GM12891 (cell line): ENCODE measurements around the gene TCEANC2.

Experiments used
- DNase-seq: peaks from one replicate; pipeline ENCODE4 v3.0.0; 2011; ENCODE audit warnings: low spot score; ENCODE audit not compliant: insufficient read length
- FAIRE-seq: peaks from 2 replicates; lab custom pipeline; 2011; peaks lifted over from hg19 to GRCh38; lab: Jason Lieb, UNC
- PAX5 ChIP-seq: IDR thresholded peaks from 2 replicates; pipeline ENCODE4 v1.6.1; 2011; ENCODE audit warnings: low read length, moderate library complexity, mild to moderate bottlenecking; ENCODE audit not compliant: insufficient read depth, severe bottlenecking
- POLR2A ChIP-seq: IDR thresholded peaks from 2 replicates; pipeline ENCODE4 v1.6.1; 2011; ENCODE audit warnings: low read depth, low read length, control low read depth
- POLR2AphosphoS5 ChIP-seq: IDR thresholded peaks from 2 replicates; pipeline ENCODE4 v1.6.1; 2011; ENCODE audit warnings: low read depth, low read length, control low read depth
- POU2F2 ChIP-seq: IDR thresholded peaks from 2 replicates; pipeline ENCODE4 v1.6.1; 2011; ENCODE audit warnings: low read depth, mild to moderate bottlenecking, control low read depth, low read length, moderate library complexity
- SPI1 ChIP-seq: IDR thresholded peaks from 2 replicates; pipeline ENCODE4 v1.6.1; 2011; ENCODE audit warnings: low read depth, low read length, control low read depth
- TAF1 ChIP-seq: IDR thresholded peaks from 2 replicates; pipeline ENCODE4 v1.6.1; 2011; ENCODE audit warnings: low read depth, low read length, control low read depth

The TCEANC2 gene

GRCh38 chr1:54111624-54112023, 58.2 kb downstream of the TCEANC2 start:
- no peak for FAIRE-seq
- TF ChIP-seq POLR2A: no peak
- TF ChIP-seq POU2F2: no peak
- no peak for TF ChIP-seq PAX5
- no peak for TF ChIP-seq SPI1
- no peak for TF ChIP-seq TAF1
- TF ChIP-seq POLR2AphosphoS5: no peak
- DNase-seq: no peak

DNA sequence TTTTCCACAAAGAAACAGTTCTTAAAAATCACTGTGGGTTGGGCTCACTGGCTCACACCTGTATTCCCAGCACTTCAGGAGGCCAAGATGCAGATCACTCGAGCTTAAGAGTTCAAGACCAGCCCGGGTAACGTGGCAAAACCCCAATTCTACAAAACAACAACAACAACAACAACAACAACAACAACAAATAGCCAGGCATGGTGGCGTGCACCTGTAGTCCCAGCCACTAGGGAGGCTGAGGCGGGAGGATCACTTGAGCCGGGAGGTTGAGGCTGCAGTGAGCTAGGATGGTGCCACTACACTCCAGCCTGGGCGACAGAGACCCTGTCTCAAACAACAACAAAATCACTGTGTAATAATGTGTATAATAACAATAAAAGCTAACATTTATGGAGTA, 58.6 kb downstream of the TCEANC2 start:
- FAIRE-seq (no peak), DNase-seq (no peak)
- TF ChIP-seq PAX5 (no peak), TAF1 (no peak), POLR2AphosphoS5 (no peak)

- FAIRE-seq (no peak), DNase-seq (no peak)
- TF ChIP-seq POU2F2: no peak
- TF ChIP-seq SPI1: no peak
- TF ChIP-seq TAF1: no peak
- no peak for TF ChIP-seq POLR2AphosphoS5
- TF ChIP-seq POLR2A: no peak
- no peak for TF ChIP-seq PAX5
These were observed 59.4 kb downstream of the TCEANC2 start for GRCh38 chr1:54112705-54113368.

GRCh38 chr1:54114001-54114400, 60.6 kb downstream of the TCEANC2 start:
- FAIRE-seq (no peak), DNase-seq (no peak)
- TF ChIP-seq POU2F2: no peak
- TF ChIP-seq SPI1: no peak
- TF ChIP-seq TAF1: no peak

- no peak for DNase-seq
- FAIRE-seq: no peak
- TF ChIP-seq POLR2AphosphoS5 (no peak), POLR2A (no peak), PAX5 (no peak), POU2F2 (no peak), SPI1 (no peak), TAF1 (no peak)
These were observed 61.5 kb downstream of the TCEANC2 start for GRCh38 chr1:54114955-54115354.

- no peak for TF ChIP-seq SPI1
- TF ChIP-seq PAX5: no peak
- no peak for TF ChIP-seq POU2F2
- no peak for TF ChIP-seq TAF1
- TF ChIP-seq POLR2AphosphoS5: no peak
- FAIRE-seq: no peak
- DNase-seq: no peak
These were observed 62.1 kb downstream of the TCEANC2 start for GRCh38 chr1:54115520-54115919.

- FAIRE-seq: no peak
- no peak for DNase-seq
- TF ChIP-seq TAF1: no peak
- TF ChIP-seq POLR2AphosphoS5: no peak
- no peak for TF ChIP-seq PAX5
- TF ChIP-seq POU2F2: no peak
- no peak for TF ChIP-seq POLR2A
- TF ChIP-seq SPI1: no peak
These were observed 64.6 kb downstream of the TCEANC2 start for GRCh38 chr1:54117815-54118563.

- no peak for TF ChIP-seq TAF1
- TF ChIP-seq POLR2A: no peak
- TF ChIP-seq SPI1: no peak
- no peak for TF ChIP-seq POLR2AphosphoS5
- no peak for TF ChIP-seq POU2F2
- TF ChIP-seq PAX5: no peak
- DNase-seq: no peak
- FAIRE-seq: no peak
These were observed 65.3 kb downstream of the TCEANC2 start for GRCh38 chr1:54118704-54119103.

DNA sequence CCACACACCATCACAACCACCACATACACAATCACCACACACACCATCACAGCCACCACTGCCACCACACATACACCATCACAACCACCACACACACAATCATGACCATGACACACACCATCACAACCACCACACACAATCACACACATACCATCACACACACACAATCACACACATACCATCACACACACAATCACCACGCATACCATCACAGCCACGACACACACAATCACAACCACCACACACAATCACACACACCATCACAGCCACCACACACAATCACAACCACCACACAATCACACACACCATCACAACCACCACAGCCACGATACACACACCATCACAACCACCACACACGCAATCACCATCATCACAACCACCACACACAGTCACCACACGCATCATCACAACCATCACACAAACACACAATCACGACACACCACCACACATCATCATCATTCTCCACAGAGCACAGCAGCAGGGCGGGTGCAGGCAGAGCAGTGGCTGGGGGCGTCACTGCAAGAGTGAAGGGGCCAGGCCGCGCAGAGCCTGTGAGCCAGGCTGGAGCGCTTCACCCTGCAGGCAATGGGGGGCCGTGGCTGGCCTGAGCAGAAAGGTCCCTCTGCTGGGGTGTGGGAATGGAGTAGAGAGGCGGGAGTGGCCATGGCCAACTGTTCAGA, 66.8 kb downstream of the TCEANC2 start:
- TF ChIP-seq PAX5 (no peak), POLR2A (no peak), POU2F2 (no peak), SPI1 (no peak), TAF1 (no peak), POLR2AphosphoS5 (no peak)
- DNase-seq: no peak
- peak; percentile 86 for FAIRE-seq
